HepG2 (cell line): Measurements from ENCODE around the gene TUT1. TPM values are rescaled to one million over a fixed set of nuclear protein-coding genes. Genes with fewer than 3 reads are reported as not detected.

Source experiments
- BCL6 ChIP-seq: IDR thresholded peaks from 2 replicates; pipeline ENCODE4 v1.6.1; 2016; ENCODE audit warnings: missing genetic modification reagents, missing compliant biosample characterization
- CAMTA2 ChIP-seq: sonication (generic); formaldehyde crosslinking; IDR thresholded peaks from 2 replicates; pipeline ENCODE4 v1.4.0; 2020; ENCODE audit warnings: mild to moderate bottlenecking, missing genetic modification reagents, borderline replicate concordance
- GABPB1 ChIP-seq: IDR thresholded peaks from 2 replicates; pipeline ENCODE4 v1.6.1; 2016; ENCODE audit warnings: mild to moderate bottlenecking, missing genetic modification reagents, moderate library complexity, missing compliant biosample characterization
- JUNB ChIP-seq: sonication (generic); formaldehyde crosslinking; IDR thresholded peaks from 2 replicates; pipeline ENCODE4 v1.8.0; 2022; ENCODE audit warnings: missing genetic modification reagents, mild to moderate bottlenecking, borderline replicate concordance
- NR1H2 ChIP-seq: sonication (generic); formaldehyde crosslinking; IDR thresholded peaks from 2 replicates; pipeline ENCODE4 v1.8.1; 2022; ENCODE audit warnings: low read depth, missing genetic modification reagents, borderline replicate concordance
- RAD21 ChIP-seq: fragments of 450-650 bp; formaldehyde crosslinking; IDR thresholded peaks from 2 replicates; pipeline ENCODE4 v1.5.0; 2020; ENCODE audit warnings: mild to moderate bottlenecking
- REL ChIP-seq: sonication (generic); formaldehyde crosslinking; conservative IDR thresholded peaks from 2 replicates; pipeline ENCODE4 v1.8.0; 2022; ENCODE audit warnings: mild to moderate bottlenecking, missing genetic modification reagents, moderate library complexity
- ZMAT3 ChIP-seq: sonication (generic); formaldehyde crosslinking; conservative IDR thresholded peaks from 2 replicates; pipeline ENCODE4 v1.7.0; 2021; ENCODE audit warnings: missing genetic modification reagents
- ZNF333 ChIP-seq: sonication (generic); formaldehyde crosslinking; IDR thresholded peaks from 2 replicates; pipeline ENCODE4 v1.4.0; 2020; ENCODE audit warnings: mild to moderate bottlenecking, missing genetic modification reagents, borderline replicate concordance
- ZNF343 ChIP-seq: sonication (generic); formaldehyde crosslinking; IDR thresholded peaks from 2 replicates; pipeline ENCODE4 v1.4.0; 2020; ENCODE audit warnings: mild to moderate bottlenecking, missing genetic modification reagents
- ZNF607 ChIP-seq: sonication (generic); formaldehyde crosslinking; IDR thresholded peaks from 2 replicates; pipeline ENCODE4 v1.5.1; 2020; ENCODE audit warnings: missing genetic modification reagents, mild to moderate bottlenecking, borderline replicate concordance
- ZNF777 ChIP-seq: sonication (generic); formaldehyde crosslinking; IDR thresholded peaks from 2 replicates; pipeline ENCODE4 v1.4.0; 2020; ENCODE audit warnings: missing genetic modification reagents
- ZNF83 ChIP-seq: sonication (generic); formaldehyde crosslinking; IDR thresholded peaks from 2 replicates; pipeline ENCODE4 v1.4.0; 2020; ENCODE audit warnings: missing genetic modification reagents, mild to moderate bottlenecking, borderline replicate concordance
- ZNF879 ChIP-seq: sonication (generic); formaldehyde crosslinking; IDR thresholded peaks from 2 replicates; pipeline ENCODE4 v1.8.1; 2023; ENCODE audit warnings: missing genetic modification reagents
- polyA plus RNA-seq, 8 experiments: library from polyadenylated mRNA; depleted of rRNA in 3 of 8; stranded (reverse) in 7 of 8; unstranded in 1 of 8; fragments of >200 nt; fragmentation: Illumina TruSeq in 4 of 8; extraction: Trizol in 4 of 8; gene quantifications; 2 replicates each; pipeline versions ENCODE4 v1.2.1 to v1.2.3, GENCODE V29; 2011 to 2016; ENCODE audit warnings: low read depth in 4 of 8, missing spikeins in 1 of 8, mixed read lengths in 1 of 8; ENCODE audit not compliant: insufficient read depth in 1 of 8
- total RNA-seq, 5 experiments: library from RNA; depleted of rRNA; stranded (reverse); fragments of >200 nt; fragmentation: Illumina TruSeq; extraction: Trizol; gene quantifications; 2 replicates each; pipeline ENCODE4 v1.2.3, GENCODE V29; 2016; ENCODE audit warnings: low read depth in 1 of 5
- TF ChIP-seq, protein P1 (sequence below): sonication (generic); formaldehyde crosslinking; IDR thresholded peaks from 2 replicates; pipeline ENCODE4 v1.4.0; 2020; ENCODE audit warnings: missing genetic modification reagents
- TF ChIP-seq, protein P2 (sequence below): IDR thresholded peaks from 2 replicates; pipeline ENCODE4 v1.6.1; 2016; ENCODE audit warnings: missing compliant biosample characterization, missing genetic modification reagents, borderline replicate concordance
- TF ChIP-seq, protein P3 (sequence below): sonication (generic); formaldehyde crosslinking; conservative IDR thresholded peaks from 2 replicates; pipeline ENCODE4 v1.8.1; 2023; ENCODE audit warnings: missing genetic modification reagents
- TF ChIP-seq, protein P4 (sequence below): sonication (generic); formaldehyde crosslinking; IDR thresholded peaks from 2 replicates; pipeline ENCODE4 v1.4.0; 2020; ENCODE audit warnings: missing genetic modification reagents, borderline replicate concordance

Gene TUT1
- total and polyA plus RNA-seq, 2 of the 13 experiments (the other 11 are each of a cell fraction or from before 2014, with no cell fraction given) = 9.7 to 14.3 TPM

DNA sequence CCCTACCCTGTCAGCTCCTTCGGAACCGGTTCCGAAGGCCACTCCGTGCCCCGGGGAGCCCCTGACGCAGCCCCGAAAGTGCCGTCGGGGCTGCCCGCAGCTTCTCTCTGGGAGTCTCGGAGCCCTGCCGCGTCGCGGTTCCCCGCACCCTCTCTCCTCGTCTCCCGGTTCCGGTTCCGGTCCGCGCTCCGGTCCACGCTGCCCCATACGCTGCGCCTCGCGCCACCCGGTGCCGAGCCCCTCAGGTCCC, 9.7 kb upstream of the TUT1 start (continued):
- TF ChIP-seq, protein P1, sequence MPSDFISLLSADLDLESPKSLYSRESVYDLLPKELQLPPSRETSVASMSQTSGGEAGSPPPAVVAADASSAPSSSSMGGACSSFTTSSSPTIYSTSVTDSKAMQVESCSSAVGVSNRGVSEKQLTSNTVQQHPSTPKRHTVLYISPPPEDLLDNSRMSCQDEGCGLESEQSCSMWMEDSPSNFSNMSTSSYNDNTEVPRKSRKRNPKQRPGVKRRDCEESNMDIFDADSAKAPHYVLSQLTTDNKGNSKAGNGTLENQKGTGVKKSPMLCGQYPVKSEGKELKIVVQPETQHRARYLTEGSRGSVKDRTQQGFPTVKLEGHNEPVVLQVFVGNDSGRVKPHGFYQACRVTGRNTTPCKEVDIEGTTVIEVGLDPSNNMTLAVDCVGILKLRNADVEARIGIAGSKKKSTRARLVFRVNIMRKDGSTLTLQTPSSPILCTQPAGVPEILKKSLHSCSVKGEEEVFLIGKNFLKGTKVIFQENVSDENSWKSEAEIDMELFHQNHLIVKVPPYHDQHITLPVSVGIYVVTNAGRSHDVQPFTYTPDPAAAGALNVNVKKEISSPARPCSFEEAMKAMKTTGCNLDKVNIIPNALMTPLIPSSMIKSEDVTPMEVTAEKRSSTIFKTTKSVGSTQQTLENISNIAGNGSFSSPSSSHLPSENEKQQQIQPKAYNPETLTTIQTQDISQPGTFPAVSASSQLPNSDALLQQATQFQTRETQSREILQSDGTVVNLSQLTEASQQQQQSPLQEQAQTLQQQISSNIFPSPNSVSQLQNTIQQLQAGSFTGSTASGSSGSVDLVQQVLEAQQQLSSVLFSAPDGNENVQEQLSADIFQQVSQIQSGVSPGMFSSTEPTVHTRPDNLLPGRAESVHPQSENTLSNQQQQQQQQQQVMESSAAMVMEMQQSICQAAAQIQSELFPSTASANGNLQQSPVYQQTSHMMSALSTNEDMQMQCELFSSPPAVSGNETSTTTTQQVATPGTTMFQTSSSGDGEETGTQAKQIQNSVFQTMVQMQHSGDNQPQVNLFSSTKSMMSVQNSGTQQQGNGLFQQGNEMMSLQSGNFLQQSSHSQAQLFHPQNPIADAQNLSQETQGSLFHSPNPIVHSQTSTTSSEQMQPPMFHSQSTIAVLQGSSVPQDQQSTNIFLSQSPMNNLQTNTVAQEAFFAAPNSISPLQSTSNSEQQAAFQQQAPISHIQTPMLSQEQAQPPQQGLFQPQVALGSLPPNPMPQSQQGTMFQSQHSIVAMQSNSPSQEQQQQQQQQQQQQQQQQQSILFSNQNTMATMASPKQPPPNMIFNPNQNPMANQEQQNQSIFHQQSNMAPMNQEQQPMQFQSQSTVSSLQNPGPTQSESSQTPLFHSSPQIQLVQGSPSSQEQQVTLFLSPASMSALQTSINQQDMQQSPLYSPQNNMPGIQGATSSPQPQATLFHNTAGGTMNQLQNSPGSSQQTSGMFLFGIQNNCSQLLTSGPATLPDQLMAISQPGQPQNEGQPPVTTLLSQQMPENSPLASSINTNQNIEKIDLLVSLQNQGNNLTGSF (CRISPR knock-in tag) = peak; percentile 53; the same call in 1 of the 2 replicates
- TF ChIP-seq ZNF879 (CRISPR knock-in tag) (0 out of 2 replicates have a peak, but pooled peaks have one; percentile 93), REL (CRISPR knock-in tag) (peak; percentile 87; the same call in 1 of the 2 replicates), ZNF343 (CRISPR knock-in tag) (no peak), CAMTA2 (CRISPR knock-in tag) (peak; percentile 55; the same call in 1 of the 2 replicates), NR1H2 (CRISPR knock-in tag) (peak; percentile 59; the same call in 1 of the 2 replicates), ZMAT3 (CRISPR knock-in tag) (0 out of 2 replicates have a peak, but pooled peaks have one; percentile 49), ZNF83 (CRISPR knock-in tag) (0 out of 2 replicates have a peak, but pooled peaks have one; percentile 40), JUNB (CRISPR knock-in tag) (peak; percentile 62), RAD21 (0 out of 2 replicates have a peak, but pooled peaks have one; percentile 3), BCL6 (CRISPR knock-in tag) (0 out of 2 replicates have a peak, but pooled peaks have one; percentile 5), ZNF777 (CRISPR knock-in tag) (peak; percentile 88), ZNF333 (CRISPR knock-in tag) (0 out of 2 replicates have a peak, but pooled peaks have one; percentile 48), ZNF607 (CRISPR knock-in tag) (0 out of 2 replicates have a peak, but pooled peaks have one; percentile 25), GABPB1 (CRISPR knock-in tag) (peak; percentile 84)
- TF ChIP-seq, protein P2, sequence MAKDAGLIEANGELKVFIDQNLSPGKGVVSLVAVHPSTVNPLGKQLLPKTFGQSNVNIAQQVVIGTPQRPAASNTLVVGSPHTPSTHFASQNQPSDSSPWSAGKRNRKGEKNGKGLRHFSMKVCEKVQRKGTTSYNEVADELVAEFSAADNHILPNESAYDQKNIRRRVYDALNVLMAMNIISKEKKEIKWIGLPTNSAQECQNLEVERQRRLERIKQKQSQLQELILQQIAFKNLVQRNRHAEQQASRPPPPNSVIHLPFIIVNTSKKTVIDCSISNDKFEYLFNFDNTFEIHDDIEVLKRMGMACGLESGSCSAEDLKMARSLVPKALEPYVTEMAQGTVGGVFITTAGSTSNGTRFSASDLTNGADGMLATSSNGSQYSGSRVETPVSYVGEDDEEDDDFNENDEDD (CRISPR knock-in tag) = peak; percentile 27; the same call in 1 of the 2 replicates
- TF ChIP-seq, protein P3, sequence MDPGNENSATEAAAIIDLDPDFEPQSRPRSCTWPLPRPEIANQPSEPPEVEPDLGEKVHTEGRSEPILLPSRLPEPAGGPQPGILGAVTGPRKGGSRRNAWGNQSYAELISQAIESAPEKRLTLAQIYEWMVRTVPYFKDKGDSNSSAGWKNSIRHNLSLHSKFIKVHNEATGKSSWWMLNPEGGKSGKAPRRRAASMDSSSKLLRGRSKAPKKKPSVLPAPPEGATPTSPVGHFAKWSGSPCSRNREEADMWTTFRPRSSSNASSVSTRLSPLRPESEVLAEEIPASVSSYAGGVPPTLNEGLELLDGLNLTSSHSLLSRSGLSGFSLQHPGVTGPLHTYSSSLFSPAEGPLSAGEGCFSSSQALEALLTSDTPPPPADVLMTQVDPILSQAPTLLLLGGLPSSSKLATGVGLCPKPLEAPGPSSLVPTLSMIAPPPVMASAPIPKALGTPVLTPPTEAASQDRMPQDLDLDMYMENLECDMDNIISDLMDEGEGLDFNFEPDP (CRISPR knock-in tag) = no peak; the same call in 1 of the 2 replicates
- TF ChIP-seq, protein P4, sequence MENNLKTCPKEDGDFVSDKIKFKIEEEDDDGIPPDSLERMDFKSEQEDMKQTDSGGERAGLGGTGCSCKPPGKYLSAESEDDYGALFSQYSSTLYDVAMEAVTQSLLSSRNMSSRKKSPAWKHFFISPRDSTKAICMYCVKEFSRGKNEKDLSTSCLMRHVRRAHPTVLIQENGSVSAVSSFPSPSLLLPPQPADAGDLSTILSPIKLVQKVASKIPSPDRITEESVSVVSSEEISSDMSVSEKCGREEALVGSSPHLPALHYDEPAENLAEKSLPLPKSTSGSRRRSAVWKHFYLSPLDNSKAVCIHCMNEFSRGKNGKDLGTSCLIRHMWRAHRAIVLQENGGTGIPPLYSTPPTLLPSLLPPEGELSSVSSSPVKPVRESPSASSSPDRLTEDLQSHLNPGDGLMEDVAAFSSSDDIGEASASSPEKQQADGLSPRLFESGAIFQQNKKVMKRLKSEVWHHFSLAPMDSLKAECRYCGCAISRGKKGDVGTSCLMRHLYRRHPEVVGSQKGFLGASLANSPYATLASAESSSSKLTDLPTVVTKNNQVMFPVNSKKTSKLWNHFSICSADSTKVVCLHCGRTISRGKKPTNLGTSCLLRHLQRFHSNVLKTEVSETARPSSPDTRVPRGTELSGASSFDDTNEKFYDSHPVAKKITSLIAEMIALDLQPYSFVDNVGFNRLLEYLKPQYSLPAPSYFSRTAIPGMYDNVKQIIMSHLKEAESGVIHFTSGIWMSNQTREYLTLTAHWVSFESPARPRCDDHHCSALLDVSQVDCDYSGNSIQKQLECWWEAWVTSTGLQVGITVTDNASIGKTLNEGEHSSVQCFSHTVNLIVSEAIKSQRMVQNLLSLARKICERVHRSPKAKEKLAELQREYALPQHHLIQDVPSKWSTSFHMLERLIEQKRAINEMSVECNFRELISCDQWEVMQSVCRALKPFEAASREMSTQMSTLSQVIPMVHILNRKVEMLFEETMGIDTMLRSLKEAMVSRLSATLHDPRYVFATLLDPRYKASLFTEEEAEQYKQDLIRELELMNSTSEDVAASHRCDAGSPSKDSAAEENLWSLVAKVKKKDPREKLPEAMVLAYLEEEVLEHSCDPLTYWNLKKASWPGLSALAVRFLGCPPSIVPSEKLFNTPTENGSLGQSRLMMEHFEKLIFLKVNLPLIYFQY (CRISPR knock-in tag) = peak; percentile 84; the same call in 1 of the 2 replicates
